SIG-M5 (cell line): Measurements from ENCODE around the gene CTNNB1.
"Not testable (repeated sequence)": the region's sequence is repeated elsewhere in the genome, so short reads cannot be mapped to it uniquely, and the experiment has no call there.

Experiments used
- DNase-seq: peaks from one replicate; lab custom pipeline; 2025; lab: John Stamatoyannopoulos, UW

CTNNB1 gene

DNA sequence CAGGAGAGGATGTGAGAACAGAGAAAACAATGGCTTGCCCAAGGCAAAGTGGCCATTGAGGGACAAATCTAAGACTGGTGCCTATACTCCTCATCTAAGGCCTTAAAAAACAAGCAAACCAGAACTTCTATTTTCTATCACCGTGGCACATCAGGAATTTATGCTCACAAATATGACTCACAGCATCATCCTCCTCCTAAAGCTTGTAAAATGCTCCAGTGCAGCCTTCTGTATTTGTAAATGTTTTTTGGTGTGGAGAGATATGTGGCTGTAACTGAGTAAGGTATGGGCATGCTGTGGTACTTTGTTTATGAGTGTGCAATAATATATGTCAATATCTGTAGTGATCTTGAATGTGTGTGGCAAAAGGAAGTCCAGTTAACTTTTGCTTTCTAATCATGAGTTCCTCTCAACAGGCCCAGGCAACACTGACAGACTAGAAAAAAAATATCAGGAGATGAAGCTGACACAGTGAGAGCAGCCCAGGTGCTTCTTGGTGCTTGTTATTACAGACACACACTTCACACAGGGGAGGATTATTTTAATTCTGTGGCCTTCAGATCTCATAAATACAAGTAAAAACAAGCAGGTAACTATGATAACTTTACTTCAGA is 60.3 kb downstream of the CTNNB1 start:
- DNase-seq: no peak

DNA sequence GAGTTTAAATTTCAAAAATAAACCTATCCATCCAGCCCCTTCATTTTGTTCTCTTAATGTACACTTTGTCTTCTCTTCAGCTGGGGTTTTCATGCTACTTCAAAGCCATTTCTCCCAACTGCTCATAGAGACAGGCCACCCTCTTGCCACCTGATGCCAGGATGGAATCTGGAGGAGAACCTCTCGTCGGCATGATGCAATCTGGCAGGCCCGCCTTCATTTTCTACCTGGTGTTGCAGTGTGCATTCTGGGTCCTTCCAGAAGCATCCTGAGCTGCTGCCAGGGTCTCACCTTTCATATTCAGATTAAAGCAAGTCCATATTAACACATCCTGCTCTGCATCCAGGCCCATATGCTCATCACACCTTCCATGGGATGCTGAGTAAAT is 60.8 kb downstream of the CTNNB1 start:
- DNase-seq: no peak

DNA sequence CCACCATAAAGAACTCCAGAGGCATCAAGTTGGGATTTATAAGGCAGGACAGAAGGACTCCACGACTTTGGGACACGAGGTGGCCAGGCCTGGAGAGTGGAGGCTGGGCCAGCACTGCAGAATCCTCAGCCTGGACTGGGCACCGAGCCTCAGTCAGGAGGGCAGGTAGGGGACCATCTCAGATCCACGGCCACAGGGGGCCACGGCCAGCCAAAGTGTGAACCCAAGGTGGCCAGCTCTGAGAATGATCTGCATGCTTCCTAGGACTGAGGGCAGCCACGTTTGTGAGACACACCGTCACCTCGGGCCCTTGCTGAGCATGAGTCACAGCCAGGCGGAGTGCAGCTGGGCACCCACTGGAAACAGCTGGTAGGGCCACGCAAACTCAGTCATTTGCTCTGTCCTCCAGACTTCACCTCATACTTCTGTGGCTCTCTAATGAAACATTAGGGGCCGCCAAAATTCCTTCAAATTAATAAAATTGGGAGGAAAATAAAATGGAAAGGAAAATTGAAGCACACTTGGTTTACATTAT is 65.8 kb downstream of the CTNNB1 start:
- no peak for DNase-seq

DNA sequence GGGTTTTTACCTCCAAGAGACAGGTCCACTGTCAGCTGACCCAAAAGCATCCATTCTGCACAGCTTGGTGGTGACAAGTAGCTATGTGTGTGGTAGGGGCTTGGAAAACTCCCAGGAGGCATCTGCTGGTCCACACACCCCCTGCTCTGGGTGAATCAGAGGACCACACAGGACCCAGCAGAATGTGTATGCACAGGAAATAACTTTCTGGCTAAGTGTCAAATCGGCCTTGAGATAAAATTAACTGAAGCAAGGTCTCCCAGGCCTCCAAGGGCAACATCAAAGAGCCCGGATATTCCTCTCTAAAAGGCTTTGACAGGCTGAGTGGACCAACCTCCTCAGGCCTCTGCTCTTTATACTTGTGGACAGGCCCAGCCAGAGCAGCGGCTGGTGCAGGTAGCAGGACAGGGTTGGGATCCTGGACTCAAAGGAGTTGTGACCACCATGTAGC is 66.5 kb downstream of the CTNNB1 start:
- DNase-seq: no peak

DNA sequence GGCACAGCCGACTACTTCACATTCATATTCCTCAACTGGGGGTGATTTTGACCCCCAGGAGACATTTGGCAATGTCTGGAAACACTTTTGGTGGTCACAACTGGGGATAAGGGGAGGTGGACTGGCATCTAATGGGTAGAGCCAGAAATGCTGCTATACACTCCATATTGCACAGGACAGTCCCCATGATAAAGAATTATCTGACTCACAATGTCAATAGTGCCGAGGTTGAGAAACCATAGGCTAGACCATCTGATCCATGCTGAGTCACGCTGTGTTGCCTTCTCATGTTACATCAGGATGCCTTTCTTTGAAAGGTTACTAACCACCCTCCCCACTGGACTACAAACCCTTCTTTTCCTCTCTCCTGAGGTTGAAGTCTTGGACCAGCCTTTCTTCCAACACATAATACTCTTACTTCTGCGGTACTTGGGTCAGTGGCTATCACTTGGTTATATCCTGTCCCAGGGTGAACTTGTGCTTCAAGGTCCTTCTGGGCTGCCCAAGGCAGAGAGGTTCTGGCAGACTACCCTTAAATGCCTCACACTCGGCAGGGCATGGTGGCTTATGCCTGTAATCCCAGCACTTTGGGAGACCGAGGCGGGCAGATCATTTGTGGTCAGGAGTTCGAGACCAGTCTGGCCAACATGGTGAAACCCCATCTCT is 68.8 kb downstream of the CTNNB1 start:
- DNase-seq: no peak

DNA sequence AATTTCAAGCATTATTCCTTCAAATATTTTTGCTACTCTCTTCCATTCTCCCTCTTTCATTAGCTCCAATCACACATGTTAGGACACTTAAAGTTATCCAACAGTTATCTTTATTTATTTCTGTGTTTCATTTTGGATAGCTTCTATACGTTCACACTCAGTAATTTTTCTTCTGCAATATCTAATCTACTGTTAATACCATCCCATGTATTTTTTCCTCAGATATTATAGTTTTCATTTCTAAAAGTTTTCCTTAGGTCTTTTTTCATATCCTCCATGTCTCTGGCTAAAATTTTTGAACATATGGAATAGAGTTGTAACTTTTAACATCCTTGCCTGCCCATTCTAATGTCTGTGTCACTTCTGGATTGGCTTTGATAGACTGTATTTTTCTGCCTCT is 73.4 kb downstream of the CTNNB1 start:
- DNase-seq: no peak

DNA sequence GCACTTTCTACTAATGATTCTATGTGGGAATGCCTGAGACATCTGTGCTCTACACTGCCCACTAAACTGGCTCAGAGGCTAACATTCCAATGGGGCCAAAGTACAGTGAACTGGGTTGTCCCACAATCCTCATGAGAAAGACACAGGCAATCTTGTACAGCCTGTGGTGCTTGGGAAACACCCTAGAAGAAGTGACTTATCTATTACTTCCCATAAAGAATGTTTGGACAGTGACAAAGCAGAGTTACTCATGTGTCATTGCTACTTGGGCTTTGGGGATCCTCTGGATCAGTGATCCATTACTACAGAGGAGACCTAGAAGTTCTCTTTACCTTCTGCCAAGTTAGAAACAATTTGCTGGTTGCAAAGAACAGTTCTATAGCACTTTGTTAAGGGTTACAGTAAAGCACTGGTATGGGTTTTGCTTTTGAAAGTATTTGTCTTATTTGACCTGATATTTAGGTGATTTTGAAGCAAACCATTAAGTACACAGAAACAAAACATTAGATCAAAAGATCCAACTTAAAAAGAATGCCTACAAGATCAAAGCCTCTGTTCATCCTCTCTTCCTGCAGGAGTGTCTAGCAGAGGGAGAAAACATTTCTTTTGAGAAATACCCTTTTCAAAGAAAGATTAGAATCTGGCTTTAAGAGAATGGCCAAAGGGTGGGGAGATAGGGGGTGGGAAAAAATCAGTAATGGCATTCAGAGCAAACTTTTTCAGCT is 75.8 kb downstream of the CTNNB1 start:
- DNase-seq: no peak

DNA sequence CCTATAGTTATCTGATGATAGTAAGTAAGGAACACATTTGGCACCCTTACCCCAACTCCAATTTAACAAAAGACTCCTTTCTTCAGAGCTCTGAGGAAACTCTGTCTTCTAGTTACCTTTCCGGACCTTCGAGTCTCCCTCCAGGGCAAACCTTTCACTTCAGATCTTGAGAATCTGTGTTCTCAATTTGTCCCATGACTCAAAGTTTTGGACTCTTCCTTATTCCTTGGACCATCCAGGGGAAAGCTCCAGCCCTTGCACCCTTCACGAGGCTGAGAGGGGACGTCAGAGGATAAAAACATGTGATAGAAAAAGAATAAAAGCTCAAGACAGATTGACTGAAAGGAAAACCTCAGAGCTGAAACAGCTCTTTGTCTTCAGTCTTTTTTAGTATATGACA is 76.9 kb downstream of the CTNNB1 start:
- no peak for DNase-seq

DNA sequence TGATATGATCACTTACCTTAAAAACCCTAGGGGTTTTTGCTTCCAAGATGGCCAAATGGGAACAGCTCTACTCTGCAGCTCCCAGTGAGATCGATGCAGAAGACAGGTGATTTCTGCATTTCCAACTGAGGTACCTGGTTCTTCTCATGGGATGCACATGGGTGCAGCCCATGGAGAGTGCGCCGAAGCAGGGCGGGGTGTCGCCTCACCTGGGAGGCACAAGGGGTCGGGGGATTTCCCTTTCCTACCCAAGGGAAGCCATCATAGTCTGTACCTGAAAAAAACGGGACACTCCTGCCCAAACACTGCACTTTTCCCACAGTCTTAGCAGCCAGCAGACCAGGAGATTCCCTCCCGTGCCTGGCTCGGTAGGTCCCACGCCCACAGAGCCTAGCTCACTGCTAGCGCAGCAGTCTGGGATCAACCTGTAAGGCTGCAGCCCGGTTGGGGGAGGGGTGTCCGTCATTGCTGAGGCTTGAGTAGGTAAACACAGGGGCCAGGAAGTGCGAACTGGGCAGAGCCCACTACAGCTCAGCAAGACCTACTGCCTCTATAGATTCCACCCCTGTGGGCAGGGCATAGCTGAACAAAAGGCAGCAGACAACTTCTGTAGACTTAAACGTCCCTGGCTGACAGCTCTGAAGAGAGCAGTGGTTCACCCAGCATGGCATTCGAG is 78.6 kb downstream of the CTNNB1 start:
- DNase-seq: no peak

DNA sequence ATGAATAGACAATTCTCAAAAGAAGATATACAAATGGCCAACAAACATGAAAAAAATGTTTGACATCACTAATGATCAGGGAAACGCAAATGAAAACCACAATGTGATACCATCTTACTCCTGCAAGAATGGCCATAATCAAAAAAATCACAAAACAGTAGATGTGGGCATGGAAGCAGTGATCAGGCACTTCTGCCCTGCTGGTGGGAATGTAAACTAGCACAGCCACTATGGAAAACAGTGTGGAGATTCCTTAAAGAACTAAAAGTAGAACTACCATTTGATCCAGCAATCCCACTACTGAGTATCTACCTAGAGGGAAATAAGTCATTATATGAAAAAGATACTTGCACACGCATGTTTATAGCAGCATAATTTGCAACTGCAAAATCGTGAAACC is 85.6 kb downstream of the CTNNB1 start:
- not testable (repeated sequence) for DNase-seq

DNA sequence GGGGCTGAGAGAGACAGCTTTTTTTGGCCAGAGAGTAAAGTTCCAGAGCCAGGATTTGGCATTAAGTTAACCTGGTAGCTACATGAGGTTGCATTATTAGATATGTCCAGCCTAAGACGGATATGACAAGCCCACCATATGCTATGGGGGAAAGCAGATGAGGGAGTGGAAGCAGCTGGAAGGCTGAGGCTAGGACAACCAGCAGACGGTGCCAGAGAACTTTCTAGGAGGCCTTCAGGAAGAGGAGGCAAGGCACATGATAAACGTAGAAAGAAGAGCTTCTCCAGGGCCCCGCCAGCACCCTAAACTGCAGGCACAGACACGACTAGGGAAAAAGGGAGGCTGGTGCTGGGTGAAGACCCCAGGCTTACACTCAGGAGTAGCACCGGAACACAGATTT is 87.0 kb downstream of the CTNNB1 start:
- no peak for DNase-seq

DNA sequence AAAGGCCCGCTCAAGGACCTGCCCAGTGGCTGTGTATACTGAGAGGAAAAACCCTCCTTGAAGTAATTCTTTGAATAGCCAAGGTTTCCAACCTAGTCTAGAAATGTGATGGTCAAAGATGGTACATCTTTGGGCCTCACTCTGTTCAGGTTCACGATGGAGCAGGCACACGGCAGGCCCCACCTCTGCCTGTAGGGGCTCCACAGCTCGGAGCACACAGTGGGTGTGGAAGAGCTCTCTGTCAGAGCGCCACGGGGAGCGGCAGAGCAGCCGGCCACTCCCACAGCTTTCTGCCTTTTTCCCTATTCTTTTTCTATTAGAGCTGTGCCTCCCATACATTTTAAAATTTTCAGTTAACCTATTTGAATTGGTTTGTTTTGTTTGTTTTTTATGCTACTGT is 89.5 kb downstream of the CTNNB1 start:
- DNase-seq: no peak
